Measurements from ENCODE around the gene LIPC. TPM values are rescaled to one million over a fixed set of nuclear protein-coding genes. Genes with fewer than 3 reads are reported as not detected.
"Not testable (repeated sequence)": the region's sequence is repeated elsewhere in the genome, so short reads cannot be mapped to it uniquely, and the experiment has no call there.

The LIPC gene
- total RNA-seq, 1 donor from 2014 or later = 24.4 TPM

- DNase-seq (ENCODE audit: low spot score) = no peak
- ATAC-seq = no peak
- intact Hi-C loops (cut with DNase I) = no loop called here
Measured at GRCh38 chr15:58575045-58575786, 143.4 kb downstream of the LIPC start.

- intact Hi-C loops (cut with DNase I) = no loop called here
- ATAC-seq = no peak
- DNase-seq (ENCODE audit: low spot score) = no peak
Measured at GRCh38 chr15:58576657-58577056, 144.9 kb downstream of the LIPC start.

GRCh38 chr15:58582160-58582559 lies 150.4 kb downstream of the LIPC start:
- intact Hi-C loops (cut with DNase I) = no loop called here
- ATAC-seq (no peak), DNase-seq (ENCODE audit: low spot score) (no peak)

GRCh38 chr15:58583171-58583908 lies 151.5 kb downstream of the LIPC start:
- no peak for ATAC-seq
- intact Hi-C loops (cut with DNase I) = no loop called here

GRCh38 chr15:58584789-58585461 lies 153.1 kb downstream of the LIPC start:
- no peak for DNase-seq (ENCODE audit: low spot score)
- intact Hi-C loops (cut with DNase I) = no loop called here
- ATAC-seq = no peak

More at GRCh38 chr15:58583171-58583908, 151.5 kb downstream of the LIPC start:
- DNase-seq (ENCODE audit: low spot score) = no peak

- DNase-seq (ENCODE audit: low spot score) (no peak), ATAC-seq (no peak)
- intact Hi-C loops (cut with DNase I) = no loop called here
Measured at GRCh38 chr15:58585693-58586443, 154.1 kb downstream of the LIPC start.

GRCh38 chr15:58587486-58587885 lies 155.7 kb downstream of the LIPC start:
- DNase-seq (ENCODE audit: low spot score) (no peak), ATAC-seq (no peak)
- intact Hi-C loops (cut with DNase I) = no loop called here

GRCh38 chr15:58588096-58588495 lies 156.3 kb downstream of the LIPC start:
- intact Hi-C loops (cut with DNase I) = no loop called here
- no peak for DNase-seq (ENCODE audit: low spot score)
- ATAC-seq = no peak

- intact Hi-C loops (cut with DNase I) = no loop called here
- ATAC-seq = no peak
- DNase-seq (ENCODE audit: low spot score) = no peak
Measured at GRCh38 chr15:58589047-58589446, 157.3 kb downstream of the LIPC start.

- intact Hi-C loops (cut with DNase I) = no loop called here
- DNase-seq (ENCODE audit: low spot score) (no peak), ATAC-seq (no peak)
Measured at GRCh38 chr15:58590236-58590635, 158.4 kb downstream of the LIPC start.

- ATAC-seq (no peak), DNase-seq (ENCODE audit: low spot score) (no peak)
- intact Hi-C loops (cut with DNase I) = no loop called here
Measured at GRCh38 chr15:58590926-58591325, 159.1 kb downstream of the LIPC start.

GRCh38 chr15:58593870-58594269 lies 162.1 kb downstream of the LIPC start:
- intact Hi-C loops (cut with DNase I) = no loop called here
- DNase-seq (ENCODE audit: low spot score) = no peak
- ATAC-seq = no peak

- intact Hi-C loops (cut with DNase I) = no loop called here
- no peak for DNase-seq (ENCODE audit: low spot score)
- ATAC-seq = no peak
Measured at GRCh38 chr15:58594898-58595297, 163.1 kb downstream of the LIPC start.

GRCh38 chr15:58595516-58596263 lies 163.9 kb downstream of the LIPC start:
- DNase-seq (ENCODE audit: low spot score) (no peak), ATAC-seq (no peak)
- intact Hi-C loops (cut with DNase I) = no loop called here

- intact Hi-C loops (cut with DNase I) = no loop called here
- no peak for ATAC-seq
- no peak for DNase-seq (ENCODE audit: low spot score)
Measured at GRCh38 chr15:58597943-58598828, 166.4 kb downstream of the LIPC start.

GRCh38 chr15:58598829-58599210 lies 167.0 kb downstream of the LIPC start:
- DNase-seq (ENCODE audit: low spot score) = no peak
- intact Hi-C loops (cut with DNase I) = no loop called here
- no peak for ATAC-seq

GRCh38 chr15:58602823-58603222 lies 171.0 kb downstream of the LIPC start:
- intact Hi-C loops (cut with DNase I) = no loop called here
- ATAC-seq = no peak

GRCh38 chr15:58603927-58604326 lies 172.1 kb downstream of the LIPC start:
- ATAC-seq; intact Hi-C loops (cut with DNase I); DNase-seq (ENCODE audit: low spot score): not testable (repeated sequence)

More at GRCh38 chr15:58602823-58603222, 171.0 kb downstream of the LIPC start:
- DNase-seq (ENCODE audit: low spot score) = no peak

All from sciatic nerve (tissue), 2 donors.